ENCODE results near the gene DAPK2.

DAPK2 gene

GRCh38 chr15:64044300-64045100, 1.8 kb downstream of the DAPK2 start:
- Histone ChIP-seq H3K36me3 (ENCODE audit: insufficient read depth) (no peaks in the 10 kb centered on the region), H3K27me3 (ENCODE audit: insufficient read depth, low read depth) (no peaks in the 10 kb centered on the region), H3K27ac (no peak overlapping the region), H3K79me2 (ENCODE audit: insufficient read depth, low read depth) (no peaks in the 10 kb centered on the region), H3K4me3 (IDR thresholded peaks at IDR 0.05; ENCODE audit: insufficient read depth, low read depth, low read length) (no peak overlapping the region), H3K9ac (no peak overlapping the region), H4K20me1 (ENCODE audit: insufficient read depth) (no peaks in the 10 kb centered on the region), H3K4me1 (ENCODE audit: low read depth, poor library complexity, severe bottlenecking) (peaks cover 4% of the 10 kb centered on the region), H2AFZ (ENCODE audit: low read depth) (no peak overlapping the region), H3K4me2 (no peak overlapping the region)
- TF ChIP-seq CTCF (conservative IDR thresholded peaks at IDR 0.05; ENCODE audit: low read depth, low read length): no peak

- no peak for TF ChIP-seq CTCF (conservative IDR thresholded peaks at IDR 0.05; ENCODE audit: low read depth, low read length)
- Histone ChIP-seq H3K79me2 (ENCODE audit: insufficient read depth, low read depth) (no peaks in the 10 kb centered on the region), H3K4me1 (ENCODE audit: low read depth, poor library complexity, severe bottlenecking) (no peaks in the 10 kb centered on the region), H2AFZ (ENCODE audit: low read depth) (no peak overlapping the region), H3K27me3 (ENCODE audit: insufficient read depth, low read depth) (no peaks in the 10 kb centered on the region), H3K9ac (no peak overlapping the region), H3K36me3 (ENCODE audit: insufficient read depth) (no peaks in the 10 kb centered on the region), H3K4me2 (no peak overlapping the region), H3K4me3 (IDR thresholded peaks at IDR 0.05; ENCODE audit: insufficient read depth, low read depth, low read length) (no peak overlapping the region), H4K20me1 (ENCODE audit: insufficient read depth) (no peaks in the 10 kb centered on the region), H3K27ac (no peak overlapping the region)
Observed at GRCh38 chr15:64038878-64039610, 7.2 kb downstream of the DAPK2 start.

GRCh38 chr15:64037966-64038365, 8.3 kb downstream of the DAPK2 start:
- no peak for TF ChIP-seq CTCF (conservative IDR thresholded peaks at IDR 0.05; ENCODE audit: low read depth, low read length)
- Histone ChIP-seq H2AFZ (ENCODE audit: low read depth) (no peak overlapping the region), H4K20me1 (ENCODE audit: insufficient read depth) (no peaks in the 10 kb centered on the region), H3K27me3 (ENCODE audit: insufficient read depth, low read depth) (no peaks in the 10 kb centered on the region), H3K36me3 (ENCODE audit: insufficient read depth) (no peaks in the 10 kb centered on the region), H3K27ac (no peak overlapping the region), H3K79me2 (ENCODE audit: insufficient read depth, low read depth) (no peaks in the 10 kb centered on the region), H3K4me1 (ENCODE audit: low read depth, poor library complexity, severe bottlenecking) (no peaks in the 10 kb centered on the region), H3K4me2 (no peak overlapping the region), H3K9ac (no peak overlapping the region), H3K4me3 (IDR thresholded peaks at IDR 0.05; ENCODE audit: insufficient read depth, low read depth, low read length) (no peak overlapping the region)

GRCh38 chr15:64037116-64037515, 9.2 kb downstream of the DAPK2 start:
- Histone ChIP-seq H3K4me3 (IDR thresholded peaks at IDR 0.05; ENCODE audit: insufficient read depth, low read depth, low read length) (no peak overlapping the region), H3K27me3 (ENCODE audit: insufficient read depth, low read depth) (no peaks in the 10 kb centered on the region), H3K4me2 (no peak overlapping the region), H2AFZ (ENCODE audit: low read depth) (no peak overlapping the region), H3K27ac (no peak overlapping the region), H3K9ac (no peak overlapping the region), H3K36me3 (ENCODE audit: insufficient read depth) (no peaks in the 10 kb centered on the region), H3K79me2 (ENCODE audit: insufficient read depth, low read depth) (no peaks in the 10 kb centered on the region), H3K4me1 (ENCODE audit: low read depth, poor library complexity, severe bottlenecking) (no peaks in the 10 kb centered on the region), H4K20me1 (ENCODE audit: insufficient read depth) (no peaks in the 10 kb centered on the region)
- no peak for TF ChIP-seq CTCF (conservative IDR thresholded peaks at IDR 0.05; ENCODE audit: low read depth, low read length)

Data from KMS-11 (cell line).